VCaP (cell line): Measurements from ENCODE around the gene CTCF.
A peak's percentile ranks its signal among the peaks of the same experiment; 100 is the strongest.

ENCODE experiments used
- H3K27ac ChIP-seq: fragments of 450-650 bp; 2 replicates; pipeline ENCODE4 v1.5.1; 2017
- CTCF ChIP-seq: fragments of 450-650 bp; conservative IDR thresholded peaks from 2 replicates; pipeline ENCODE4 v1.5.1; 2017; ENCODE audit warnings: mild to moderate bottlenecking, moderate library complexity

CTCF gene

DNA sequence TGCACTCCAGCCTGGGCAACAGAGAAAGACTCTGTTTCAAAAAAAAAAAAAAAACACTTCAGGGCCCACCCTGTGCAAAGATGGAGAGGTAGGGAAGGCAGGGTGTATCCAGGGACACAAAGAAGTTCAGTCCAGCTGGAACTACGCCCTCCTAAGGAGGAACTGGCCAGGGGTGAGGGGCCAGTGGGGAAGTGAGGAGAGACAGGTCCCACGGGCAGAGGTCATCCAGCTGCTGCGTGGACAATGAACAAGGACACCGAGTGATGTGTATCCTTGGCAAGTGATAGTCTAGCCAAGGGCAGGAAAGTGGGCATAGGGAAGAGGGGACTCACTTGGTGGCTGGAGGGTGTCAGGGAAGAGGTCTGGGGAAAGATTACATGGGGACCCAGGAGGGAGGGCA is 43.1 kb upstream of the CTCF start:
- H3K27ac ChIP-seq: no peak overlapping the region
- TF ChIP-seq CTCF: no peak

GRCh38 chr16:67521095-67521804 is 41.1 kb upstream of the CTCF start:
- TF ChIP-seq CTCF: peak; percentile 93
- peak overlapping the region; percentile 69 for H3K27ac ChIP-seq

- H3K27ac ChIP-seq: peak overlapping the region; percentile 69; the same call in 1 of the 2 replicates
- no peak for TF ChIP-seq CTCF
Measured at GRCh38 chr16:67525176-67525860, 37.0 kb upstream of the CTCF start.

DNA sequence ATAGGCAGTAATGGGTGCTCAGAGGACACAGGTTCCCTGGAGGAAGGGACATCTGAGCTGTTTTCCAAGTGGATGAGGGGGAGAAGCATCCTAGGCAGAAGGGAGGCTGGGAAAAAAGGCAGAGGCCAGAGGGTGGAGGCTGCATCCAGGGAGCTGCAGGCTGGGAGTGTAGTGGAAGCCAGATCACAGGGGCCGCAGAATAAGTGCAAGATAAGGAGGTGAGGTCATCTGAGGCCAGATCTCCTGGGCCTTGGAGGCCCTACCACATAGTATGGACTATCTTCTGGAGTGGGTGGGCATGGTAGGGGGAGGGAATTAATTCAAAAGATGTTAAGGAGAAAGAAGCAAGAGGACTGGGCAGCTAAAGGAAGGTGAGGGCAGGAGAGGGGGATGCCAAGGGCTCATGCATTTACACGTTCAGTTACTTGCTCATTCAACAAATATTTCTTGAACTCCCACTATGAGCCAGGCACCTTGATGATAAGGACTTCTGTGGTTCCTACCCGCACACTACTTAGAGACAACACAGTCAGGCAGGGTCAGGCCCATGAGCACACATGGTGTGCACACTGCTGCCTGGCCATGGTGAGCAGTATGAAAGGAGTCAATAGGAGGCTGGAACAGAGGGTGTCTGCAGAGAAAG is 36.1 kb upstream of the CTCF start:
- no peak for TF ChIP-seq CTCF
- H3K27ac ChIP-seq: no peak overlapping the region; the same call in 1 of the 2 replicates

GRCh38 chr16:67528222-67528869 is 34.0 kb upstream of the CTCF start, which contains the start of gene RIPOR1:
Gene RIPOR1, plus strand, starts transcription at chr16:67528829. Its CDS starts 9,618 bp downstream, at chr16:67538447.
- TF ChIP-seq CTCF: no peak
- peak within 1 kb of the TSS; percentile 86 for H3K27ac ChIP-seq

GRCh38 chr16:67528870-67529581 is 33.3 kb upstream of the CTCF start:
- no peak for TF ChIP-seq CTCF
- H3K27ac ChIP-seq: peak overlapping the region; percentile 86
